Measurements from ENCODE around the gene ACP5. TPM values are rescaled to one million over a fixed set of nuclear protein-coding genes. Genes with fewer than 3 reads are reported as not detected.

Gene ACP5
- total RNA-seq, 4 donors from 2014 or later = 4.4 to 12.0 (median 9.8) TPM

GRCh38 chr19:11594084-11594483 is 16.6 kb upstream of the ACP5 start:
- Histone ChIP-seq H3K27me3 (no peaks in the 10 kb centered on the region), H3K36me3 (no peaks in the 10 kb centered on the region), H3K4me3 (no peak overlapping the region), H3K9me3 (no peaks in the 10 kb centered on the region), H3K4me1 (peaks cover 0 to 22% (median 7%) of the 10 kb centered on the region in 3 donors), H3K27ac (no peak overlapping the region)
- TF ChIP-seq POLR2AphosphoS5 (IDR thresholded peaks at IDR 0.05) = no peak
- TF ChIP-seq EP300 (IDR thresholded peaks at IDR 0.05) = no peak
- TF ChIP-seq, protein P1, sequence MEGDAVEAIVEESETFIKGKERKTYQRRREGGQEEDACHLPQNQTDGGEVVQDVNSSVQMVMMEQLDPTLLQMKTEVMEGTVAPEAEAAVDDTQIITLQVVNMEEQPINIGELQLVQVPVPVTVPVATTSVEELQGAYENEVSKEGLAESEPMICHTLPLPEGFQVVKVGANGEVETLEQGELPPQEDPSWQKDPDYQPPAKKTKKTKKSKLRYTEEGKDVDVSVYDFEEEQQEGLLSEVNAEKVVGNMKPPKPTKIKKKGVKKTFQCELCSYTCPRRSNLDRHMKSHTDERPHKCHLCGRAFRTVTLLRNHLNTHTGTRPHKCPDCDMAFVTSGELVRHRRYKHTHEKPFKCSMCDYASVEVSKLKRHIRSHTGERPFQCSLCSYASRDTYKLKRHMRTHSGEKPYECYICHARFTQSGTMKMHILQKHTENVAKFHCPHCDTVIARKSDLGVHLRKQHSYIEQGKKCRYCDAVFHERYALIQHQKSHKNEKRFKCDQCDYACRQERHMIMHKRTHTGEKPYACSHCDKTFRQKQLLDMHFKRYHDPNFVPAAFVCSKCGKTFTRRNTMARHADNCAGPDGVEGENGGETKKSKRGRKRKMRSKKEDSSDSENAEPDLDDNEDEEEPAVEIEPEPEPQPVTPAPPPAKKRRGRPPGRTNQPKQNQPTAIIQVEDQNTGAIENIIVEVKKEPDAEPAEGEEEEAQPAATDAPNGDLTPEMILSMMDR (IDR thresholded peaks at IDR 0.05) = no peak
- no peak for TF ChIP-seq POLR2A (IDR thresholded peaks at IDR 0.05)
- ATAC-seq = no peak
- WGBS, 2 donors (ENCODE audit: low coverage in 1 of 2) = 76 to 90% methylated on average over 3 to 4 of the region's 4 CpGs

DNA sequence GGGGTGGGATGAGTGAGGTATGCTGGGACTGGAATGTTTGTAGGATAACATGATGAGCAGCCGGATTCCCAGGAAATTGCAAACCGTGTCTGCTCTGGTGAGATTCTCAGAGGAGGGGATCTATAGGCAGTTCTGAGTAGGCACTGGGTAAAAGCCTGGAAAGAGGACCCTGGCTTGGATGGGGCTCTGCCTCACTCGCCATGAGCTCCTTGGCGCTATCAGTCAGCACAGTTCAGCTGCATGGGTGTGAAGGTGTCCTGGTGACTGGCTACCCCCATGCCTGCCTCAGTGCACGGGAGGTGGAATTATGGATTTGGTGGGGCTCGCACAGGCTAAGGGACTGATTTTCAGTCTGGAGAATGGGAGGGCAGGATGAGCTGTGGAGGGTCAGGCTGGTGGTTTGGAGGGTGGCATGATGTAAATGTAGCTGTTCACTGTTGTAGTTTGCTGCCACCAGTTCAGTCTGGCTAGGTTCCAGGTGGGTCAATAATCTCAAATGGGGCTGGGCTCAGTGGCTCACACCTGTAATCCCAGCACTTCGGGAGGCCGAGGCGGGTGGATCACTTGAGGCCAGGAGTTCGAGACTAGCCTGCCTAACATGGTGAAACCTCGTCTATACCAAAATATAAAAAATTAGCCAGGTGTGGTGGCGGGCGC is 10.7 kb upstream of the ACP5 start:
- H3K27ac ChIP-seq = peak overlapping the region in 1 of 4 donors; percentile 15
- WGBS, 2 donors (ENCODE audit: low coverage in 1 of 2) = 60 to 82% methylated on average over 3 to 8 of the region's 13 CpGs
- peak; percentile 34 for ATAC-seq

GRCh38 chr19:11587302-11587974 is 10.0 kb upstream of the ACP5 start:
- WGBS, 2 donors (ENCODE audit: low coverage in 1 of 2) = 0% methylated on average over 6 to 7 of the region's 7 CpGs
- Histone ChIP-seq H3K27ac (peak overlapping the region in 1 of 4 donors; percentile 15), H3K9me3 (no peaks in the 10 kb centered on the region), H3K4me3 (no peak overlapping the region), H3K4me1 (peaks cover 0 to 6% (median 0%) of the 10 kb centered on the region in 3 donors), H3K36me3 (no peaks in the 10 kb centered on the region), H3K27me3 (no peaks in the 10 kb centered on the region)
- TF ChIP-seq EP300 (IDR thresholded peaks at IDR 0.05) (no peak), POLR2A (IDR thresholded peaks at IDR 0.05) (no peak)
- TF ChIP-seq, protein P1 (IDR thresholded peaks at IDR 0.05) = peak in 3 of 4 experiments; percentile 88 to 94 (median 93)
- peak; percentile 87 for ATAC-seq

More for the DNA sequence above, 10.7 kb upstream of the ACP5 start:
- Histone ChIP-seq H3K9me3 (no peaks in the 10 kb centered on the region), H3K4me3 (no peak overlapping the region), H3K27me3 (no peaks in the 10 kb centered on the region), H3K36me3 (no peaks in the 10 kb centered on the region), H3K4me1 (peaks cover 0 to 6% (median 0%) of the 10 kb centered on the region in 3 donors)
- TF ChIP-seq POLR2A (IDR thresholded peaks at IDR 0.05) (no peak), EP300 (IDR thresholded peaks at IDR 0.05) (no peak), POLR2AphosphoS5 (IDR thresholded peaks at IDR 0.05) (no peak)
- TF ChIP-seq, protein P1 (IDR thresholded peaks at IDR 0.05) = peak in 1 of 4 experiments; percentile 1

- no peak for ATAC-seq
- no peaks in the 10 kb centered on the region for H3K9me3 ChIP-seq
- H3K4me1 ChIP-seq = peaks cover 0 to 6% (median 0%) of the 10 kb centered on the region in 3 donors
- H3K27ac ChIP-seq = no peak overlapping the region
- no peak overlapping the region for H3K4me3 ChIP-seq
- H3K36me3 ChIP-seq = no peaks in the 10 kb centered on the region
- no peak for TF ChIP-seq POLR2AphosphoS5 (IDR thresholded peaks at IDR 0.05)
- TF ChIP-seq POLR2A (IDR thresholded peaks at IDR 0.05) = no peak
- TF ChIP-seq, protein P1 (IDR thresholded peaks at IDR 0.05) = no peak
- TF ChIP-seq EP300 (IDR thresholded peaks at IDR 0.05) = no peak
- WGBS, 2 donors (ENCODE audit: low coverage in 1 of 2) = 83 to 100% methylated on average over 1 of the region's 6 CpGs
- no peaks in the 10 kb centered on the region for H3K27me3 ChIP-seq
Measured at GRCh38 chr19:11586331-11586730, 8.9 kb upstream of the ACP5 start.

Data from gastroesophageal sphincter (tissue), 4 donors.